Immature natural killer cell (primary cell): ENCODE measurements around the gene HK2. TPM values are rescaled to one million over a fixed set of nuclear protein-coding genes. Genes with fewer than 3 reads are reported as not detected.

Experiments
- DNase-seq, 3 donors: peaks; one replicate each; pipeline ENCODE4 v3.0.0; 2022; ENCODE audit warnings: mixed read lengths in 1 of 3
- H3K27ac Mint-ChIP-seq, 6 donors: one replicate each; pipeline ENCODE4 v1.8.0; 2020; ENCODE audit warnings: mixed read lengths in 6 of 6, mild to moderate bottlenecking in 5 of 6, inconsistent platforms in 4 of 6, moderate library complexity in 3 of 6
- H3K27me3 Mint-ChIP-seq, 3 donors: one replicate each; pipeline ENCODE4 v1.8.0; 2020 to 2021; ENCODE audit warnings: low read depth in 3 of 3, mild to moderate bottlenecking in 3 of 3, mixed read lengths in 3 of 3, moderate library complexity in 3 of 3, inconsistent platforms in 1 of 3
- H3K36me3 Mint-ChIP-seq, 3 donors: one replicate each; pipeline ENCODE4 v1.8.0; 2020; ENCODE audit warnings: mixed read lengths in 3 of 3, inconsistent platforms in 2 of 3, mild to moderate bottlenecking in 2 of 3
- H3K4me1 Mint-ChIP-seq, 2 donors: one replicate each; pipeline ENCODE4 v1.8.0; 2020; ENCODE audit warnings: inconsistent platforms in 2 of 2, mild to moderate bottlenecking in 2 of 2, mixed read lengths in 2 of 2, moderate library complexity in 1 of 2
- H3K4me3 Mint-ChIP-seq, 5 donors: one replicate each; pipeline ENCODE4 v1.8.0; 2020; ENCODE audit warnings: mild to moderate bottlenecking in 5 of 5, mixed read lengths in 5 of 5, inconsistent platforms in 3 of 5, moderate library complexity in 3 of 5
- H3K9me3 Mint-ChIP-seq, 6 donors: one replicate each; pipeline ENCODE4 v1.8.0; 2020; ENCODE audit warnings: mild to moderate bottlenecking in 6 of 6, mixed read lengths in 6 of 6, inconsistent platforms in 4 of 6, moderate library complexity in 3 of 6
- polyA plus RNA-seq, 3 donors: library from polyadenylated mRNA; unstranded; fragments of 300-500 nt; fragmentation: Illumina TruSeq; gene quantifications; one replicate each; pipeline ENCODE4 v1.2.3, GENCODE V29; 2021

Gene HK2
- polyA plus RNA-seq, 3 donors from 2014 or later, result 0.04 to 0.77 (median 0.19) TPM

DNA sequence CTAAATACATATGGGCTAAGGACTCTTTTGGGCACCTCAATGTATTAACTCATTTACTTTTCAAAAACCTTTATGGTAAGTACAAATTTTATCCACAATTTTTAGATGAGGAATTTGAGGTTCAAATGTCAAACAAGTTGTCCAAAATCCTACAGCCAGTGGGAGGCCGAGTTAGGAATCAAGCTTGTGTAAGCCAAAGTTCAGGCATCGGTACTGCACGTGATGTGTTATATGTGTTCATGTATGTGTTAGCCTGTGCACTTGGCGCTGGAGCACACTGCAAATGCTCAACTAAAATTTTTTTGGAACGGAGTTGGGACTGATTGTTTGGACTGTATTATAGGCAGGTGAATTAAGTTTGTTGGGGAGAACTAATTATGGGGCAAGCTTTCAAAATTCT is 22.7 kb downstream of the HK2 start:
- DNase-seq, result no peak
- no peak overlapping the region for H3K27ac Mint-ChIP-seq
- no peaks in the 10 kb centered on the region for H3K36me3 Mint-ChIP-seq
- no peak overlapping the region for H3K4me3 Mint-ChIP-seq
- peaks cover 0 to 1% (median 0%) of the 10 kb centered on the region in 3 donors for H3K27me3 Mint-ChIP-seq
- no peaks in the 10 kb centered on the region for H3K4me1 Mint-ChIP-seq
- no peaks in the 10 kb centered on the region for H3K9me3 Mint-ChIP-seq

DNA sequence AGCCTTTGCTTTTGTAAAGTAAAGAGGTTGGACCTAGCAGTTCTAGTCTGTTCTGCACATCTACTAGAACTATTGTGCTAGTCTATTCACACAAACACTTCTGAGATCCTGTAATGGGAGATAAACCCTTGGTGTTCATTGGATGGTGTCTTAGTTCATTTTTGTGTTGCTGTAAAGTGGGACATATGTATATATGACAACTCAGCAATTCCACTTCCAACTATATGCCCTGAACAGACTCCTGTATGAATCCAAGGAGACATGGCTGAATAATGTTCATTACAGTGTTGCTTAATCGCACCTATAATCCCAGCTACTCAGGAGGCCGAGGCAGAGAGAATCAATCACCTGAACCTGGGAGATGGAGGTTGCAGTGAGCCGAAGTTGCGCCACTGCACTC is 23.3 kb downstream of the HK2 start:
- no peak for DNase-seq
- Mint-ChIP-seq H3K36me3 (no peaks in the 10 kb centered on the region), H3K4me3 (no peak overlapping the region), H3K27ac (no peak overlapping the region), H3K4me1 (no peaks in the 10 kb centered on the region), H3K27me3 (peaks cover 0 to 1% (median 0%) of the 10 kb centered on the region in 3 donors), H3K9me3 (no peaks in the 10 kb centered on the region)

DNA sequence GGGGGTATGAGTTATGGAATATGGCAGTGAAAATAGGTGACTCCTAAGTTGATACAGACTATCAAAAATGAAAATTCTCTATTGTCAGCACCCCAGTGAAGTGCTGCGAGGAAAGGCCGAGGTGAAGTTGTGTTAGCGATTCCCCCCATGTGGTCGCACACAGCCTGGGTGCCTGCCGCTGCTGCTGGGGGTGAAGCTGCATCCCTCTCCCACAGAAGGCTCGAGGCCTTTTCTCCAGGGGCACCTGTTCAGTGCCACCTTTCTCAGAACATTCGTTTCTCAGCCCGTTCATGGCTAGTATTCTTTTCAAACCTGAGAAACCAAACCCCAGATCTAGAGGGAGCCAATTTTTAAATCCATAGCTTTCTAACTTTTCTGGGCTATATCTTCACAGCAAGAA is 23.8 kb downstream of the HK2 start:
- Mint-ChIP-seq H3K4me3 (no peak overlapping the region), H3K9me3 (no peaks in the 10 kb centered on the region), H3K4me1 (no peaks in the 10 kb centered on the region), H3K36me3 (no peaks in the 10 kb centered on the region), H3K27ac (no peak overlapping the region), H3K27me3 (peaks cover 0 to 1% (median 0%) of the 10 kb centered on the region in 3 donors)
- no peak for DNase-seq

DNA sequence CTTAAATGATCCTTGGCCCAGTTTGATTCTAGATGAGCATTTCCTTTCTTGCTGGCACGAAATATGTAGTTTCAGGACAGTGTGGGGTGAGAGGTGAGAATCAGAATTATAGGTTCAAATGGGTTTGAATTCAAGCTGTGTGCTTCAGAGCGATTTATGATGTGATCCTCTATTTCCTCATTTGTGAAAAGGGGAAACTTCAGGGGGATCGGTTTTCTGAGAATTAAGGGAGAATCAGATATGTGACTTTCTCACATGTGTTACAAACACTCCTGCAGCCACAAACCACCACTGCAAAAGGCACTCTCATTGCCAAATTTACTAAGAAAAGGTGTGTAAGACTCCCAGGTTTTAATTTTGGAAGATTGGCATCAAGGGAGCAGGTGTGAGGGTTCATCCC is 24.4 kb downstream of the HK2 start:
- Mint-ChIP-seq H3K4me3 (no peak overlapping the region), H3K9me3 (no peaks in the 10 kb centered on the region), H3K27ac (peak overlapping the region in 1 of 6 donors; percentile 17), H3K27me3 (peaks cover 0 to 1% (median 0%) of the 10 kb centered on the region in 3 donors), H3K36me3 (no peaks in the 10 kb centered on the region), H3K4me1 (no peaks in the 10 kb centered on the region)
- DNase-seq, result no peak

DNA sequence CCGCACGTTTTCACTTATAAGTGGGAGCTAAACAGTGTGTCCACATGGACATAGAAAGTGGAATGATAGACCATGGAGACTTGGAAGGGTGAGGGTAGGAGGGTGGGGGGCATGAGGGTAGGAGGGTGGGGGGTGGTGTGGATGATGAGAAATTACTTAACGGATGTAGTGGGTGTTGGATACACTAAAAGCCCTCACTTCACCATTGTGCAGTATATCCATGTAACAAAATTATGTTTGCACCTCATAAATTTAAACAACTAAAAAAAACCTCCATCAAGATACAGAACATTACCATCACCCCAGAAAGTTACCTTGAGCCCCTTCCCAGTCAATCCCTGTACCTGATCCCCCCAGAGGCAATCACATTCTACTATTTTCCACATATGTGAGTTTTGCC is 26.2 kb downstream of the HK2 start:
- Mint-ChIP-seq H3K27ac (no peak overlapping the region), H3K4me3 (no peak overlapping the region), H3K4me1 (no peaks in the 10 kb centered on the region), H3K9me3 (no peaks in the 10 kb centered on the region), H3K36me3 (no peaks in the 10 kb centered on the region), H3K27me3 (peaks cover 0 to 1% (median 0%) of the 10 kb centered on the region in 3 donors)
- DNase-seq, result no peak

DNA sequence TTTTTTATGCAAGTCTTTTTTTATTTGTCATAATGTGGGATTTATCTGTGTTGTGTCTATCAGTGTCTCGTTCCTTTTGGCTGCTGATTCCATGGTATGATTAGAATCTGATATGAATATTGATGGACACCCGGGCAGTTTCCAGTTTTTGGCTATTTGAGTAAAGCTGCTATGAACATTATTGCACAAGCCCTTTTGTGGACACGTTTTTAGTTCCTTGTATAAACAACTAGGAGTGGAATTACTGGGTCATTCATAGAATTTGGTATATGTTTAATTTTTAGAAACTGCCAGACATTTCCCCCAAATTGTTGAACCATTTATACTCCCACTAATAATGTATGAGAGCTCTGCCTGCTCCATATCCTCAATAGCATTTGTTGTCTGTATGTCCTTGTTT is 26.6 kb downstream of the HK2 start:
- Mint-ChIP-seq H3K4me1 (no peaks in the 10 kb centered on the region), H3K27ac (no peak overlapping the region), H3K36me3 (no peaks in the 10 kb centered on the region)

DNA sequence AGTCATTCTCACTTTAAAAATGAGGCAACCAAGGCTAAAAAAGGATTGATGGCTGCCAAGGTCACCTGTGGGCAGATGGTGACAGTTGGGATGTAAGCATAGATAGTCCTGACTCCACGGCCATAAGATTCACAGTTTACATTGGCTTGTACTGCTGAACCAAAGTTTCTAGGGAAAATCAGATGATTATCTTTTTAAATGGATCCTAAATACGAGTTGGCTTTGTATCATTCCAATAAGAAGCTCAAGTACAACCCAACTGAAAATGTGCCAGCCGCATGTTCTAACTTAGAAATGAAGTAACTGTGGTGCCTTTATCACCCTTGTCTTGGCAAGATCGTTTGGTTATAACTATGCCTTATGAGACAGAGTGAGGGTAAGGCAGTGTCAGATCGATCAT is 27.6 kb downstream of the HK2 start:
- no peaks in the 10 kb centered on the region for H3K36me3 Mint-ChIP-seq
- no peaks in the 10 kb centered on the region for H3K27me3 Mint-ChIP-seq
- no peak for DNase-seq
- no peaks in the 10 kb centered on the region for H3K9me3 Mint-ChIP-seq
- H3K4me3 Mint-ChIP-seq, result no peak overlapping the region
- no peak overlapping the region for H3K27ac Mint-ChIP-seq
- no peaks in the 10 kb centered on the region for H3K4me1 Mint-ChIP-seq

More for the DNA sequence above, 26.6 kb downstream of the HK2 start:
- DNase-seq, result no peak
- Mint-ChIP-seq H3K27me3 (peaks cover 0 to 1% (median 0%) of the 10 kb centered on the region in 3 donors), H3K4me3 (no peak overlapping the region), H3K9me3 (no peaks in the 10 kb centered on the region)

DNA sequence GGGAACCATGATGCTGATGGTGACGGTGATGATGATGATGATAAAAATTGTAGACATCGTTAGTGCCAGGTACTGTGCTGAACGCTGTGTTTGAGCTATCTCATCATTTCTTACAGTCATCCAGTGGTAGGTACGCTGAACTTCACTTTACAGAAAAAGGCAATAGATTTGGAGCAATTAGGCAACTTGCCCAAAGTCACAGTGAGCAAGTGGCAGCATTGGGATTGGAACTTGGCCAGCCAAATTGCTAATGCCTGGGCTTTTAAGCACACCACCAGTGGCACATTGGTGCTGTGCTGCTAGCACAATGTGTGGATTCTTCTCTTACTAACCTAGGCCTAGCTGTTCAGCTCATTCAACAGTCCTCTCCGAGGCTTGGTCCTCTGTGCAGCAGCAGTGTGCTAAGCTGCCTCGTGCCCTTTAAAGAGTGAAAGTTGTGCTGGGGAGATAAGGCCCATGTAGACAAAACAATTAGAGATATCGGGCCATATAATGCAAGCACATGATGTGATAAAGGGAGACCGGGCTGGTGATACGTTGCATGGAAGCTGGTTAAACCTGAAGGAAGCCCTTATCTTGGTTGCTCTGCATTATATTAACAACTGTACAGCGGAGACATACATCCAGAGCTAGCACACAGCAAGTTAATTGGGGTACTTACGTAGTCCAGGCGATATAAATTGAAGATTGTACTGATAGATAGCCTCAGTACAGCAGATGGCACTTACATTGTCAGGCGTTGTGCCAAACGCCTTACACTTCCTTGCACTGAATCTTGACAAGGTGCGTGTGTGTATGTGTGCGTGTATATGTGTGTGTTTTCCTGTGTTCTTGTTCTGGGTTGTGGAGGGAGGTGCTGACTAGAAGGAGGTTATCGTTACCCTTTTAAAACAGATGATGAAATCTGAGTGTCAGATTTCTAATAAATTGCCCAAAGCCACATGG is 28.4 kb downstream of the HK2 start:
- Mint-ChIP-seq H3K4me3 (no peak overlapping the region), H3K9me3 (no peaks in the 10 kb centered on the region), H3K27ac (no peak overlapping the region), H3K4me1 (no peaks in the 10 kb centered on the region), H3K27me3 (no peaks in the 10 kb centered on the region), H3K36me3 (no peaks in the 10 kb centered on the region)
- no peak for DNase-seq

DNA sequence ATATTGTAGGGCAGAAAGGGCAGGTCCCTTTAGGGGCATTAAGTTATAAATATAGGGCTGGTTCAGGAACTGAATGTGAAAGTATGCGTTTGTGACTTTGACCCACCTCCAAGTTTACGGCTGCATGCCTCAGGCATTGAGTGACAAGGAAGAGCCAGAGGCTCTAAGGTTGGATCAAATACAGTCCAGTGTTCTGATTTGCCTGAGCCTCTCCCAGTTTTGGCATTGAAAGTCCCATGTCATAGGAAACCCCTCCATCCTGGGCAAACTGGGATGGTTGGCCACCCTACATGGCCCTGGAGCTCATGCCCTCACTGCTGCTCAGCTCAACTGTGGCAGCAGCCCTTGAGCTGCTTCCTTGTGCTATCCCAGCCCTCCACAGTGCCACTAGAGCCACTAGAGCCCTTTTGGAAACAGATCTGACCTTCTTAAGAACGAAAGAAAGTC is 29.9 kb downstream of the HK2 start:
- H3K27me3 Mint-ChIP-seq, result no peaks in the 10 kb centered on the region
- H3K4me1 Mint-ChIP-seq, result no peaks in the 10 kb centered on the region
- no peaks in the 10 kb centered on the region for H3K9me3 Mint-ChIP-seq
- no peak overlapping the region for H3K27ac Mint-ChIP-seq
- H3K36me3 Mint-ChIP-seq, result no peaks in the 10 kb centered on the region
- no peak for DNase-seq
- H3K4me3 Mint-ChIP-seq, result no peak overlapping the region

DNA sequence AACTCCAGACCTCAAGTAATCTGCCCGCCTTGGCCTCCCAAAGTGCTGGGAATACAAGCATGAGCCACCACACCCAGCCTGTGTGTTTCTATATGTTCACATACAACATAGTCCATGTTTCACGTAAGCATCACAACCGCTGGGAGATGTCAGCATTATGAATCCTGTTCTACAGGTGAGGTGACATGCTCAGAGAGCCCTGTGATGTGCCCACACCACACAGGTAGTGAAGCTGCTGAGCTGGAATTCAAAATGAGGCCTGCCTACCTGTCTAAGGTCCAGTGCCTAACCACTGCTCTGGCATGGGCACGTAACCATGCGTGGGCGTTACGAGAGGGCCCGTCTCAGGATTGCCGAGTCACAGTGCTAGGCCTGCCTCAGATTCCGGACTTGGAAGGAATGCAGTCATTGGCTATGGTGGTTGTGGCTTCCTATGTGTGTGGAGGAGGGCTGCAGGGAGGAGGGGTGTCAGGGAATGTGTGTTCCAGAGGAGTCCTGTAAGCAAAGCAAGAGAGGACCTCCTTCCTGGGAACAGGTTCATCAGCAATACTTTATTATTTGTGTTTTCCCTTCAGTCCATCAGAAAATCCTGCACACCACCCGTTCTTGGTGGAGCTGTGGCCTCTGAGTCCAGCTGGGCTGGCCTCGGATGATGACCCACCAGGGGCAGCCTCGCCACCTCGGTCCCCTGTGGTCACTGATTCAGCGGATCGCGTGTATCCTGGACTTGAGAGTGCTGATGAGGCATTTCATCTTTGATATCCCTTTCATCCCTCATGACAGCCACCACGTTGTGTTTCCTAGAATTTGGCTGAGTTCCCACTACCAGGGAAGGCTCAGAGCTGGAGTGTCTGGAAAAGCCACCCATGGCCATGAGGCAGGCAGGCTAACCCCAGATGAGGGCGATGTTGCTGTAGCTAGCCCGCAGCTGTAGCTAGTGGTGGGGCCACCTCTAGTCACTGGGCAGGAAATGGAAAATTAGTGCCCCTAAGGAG is 31.1 kb downstream of the HK2 start:
- no peak overlapping the region for H3K4me3 Mint-ChIP-seq
- H3K27ac Mint-ChIP-seq, result no peak overlapping the region
- H3K9me3 Mint-ChIP-seq, result no peaks in the 10 kb centered on the region
- H3K4me1 Mint-ChIP-seq, result no peaks in the 10 kb centered on the region
- DNase-seq, result no peak
- no peaks in the 10 kb centered on the region for H3K36me3 Mint-ChIP-seq
- H3K27me3 Mint-ChIP-seq, result no peaks in the 10 kb centered on the region

DNA sequence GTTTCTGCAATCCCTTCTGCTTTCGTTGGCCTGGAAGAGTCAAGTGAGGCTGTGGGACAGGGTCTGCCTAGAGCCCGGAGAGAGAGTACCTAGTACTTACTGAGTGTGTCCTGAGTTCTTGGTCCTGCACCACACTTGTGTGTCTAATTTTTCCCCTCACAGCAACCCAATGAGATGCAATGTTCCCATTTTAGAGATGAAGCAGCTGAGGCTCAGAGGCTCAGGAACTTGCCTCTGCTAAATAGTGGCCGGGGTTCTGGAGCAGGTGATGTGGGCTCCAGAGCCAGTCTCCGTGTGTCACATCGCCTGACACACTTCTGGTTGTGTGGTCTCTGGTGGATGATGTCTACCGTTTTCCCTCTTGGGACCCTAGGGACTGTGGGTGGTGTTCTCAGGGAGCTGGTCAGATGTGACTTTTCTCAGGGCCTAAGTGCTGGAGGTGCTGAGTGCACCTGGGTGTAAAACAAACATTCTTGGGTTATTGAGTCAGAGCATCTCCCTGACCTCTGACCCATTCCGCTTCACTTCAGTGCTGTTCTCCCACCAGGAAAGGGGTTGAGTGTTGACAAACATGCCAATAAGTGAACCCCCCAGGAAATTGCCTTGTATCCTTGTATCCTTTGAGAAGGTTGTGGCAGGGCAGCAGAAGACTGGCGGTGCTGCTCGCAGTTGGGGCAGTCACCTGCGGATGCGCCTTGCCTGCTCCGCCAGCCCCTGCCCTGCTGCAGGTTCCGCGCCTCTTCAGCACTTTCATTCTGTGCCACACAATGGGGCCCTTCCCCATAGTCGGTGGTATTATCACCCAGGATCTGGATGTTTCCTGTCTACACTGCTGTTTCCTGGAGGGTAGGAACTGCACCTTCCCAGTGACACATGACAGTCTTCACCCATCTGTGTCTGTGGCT is 32.1 kb downstream of the HK2 start:
- Mint-ChIP-seq H3K27ac (no peak overlapping the region), H3K9me3 (no peaks in the 10 kb centered on the region), H3K36me3 (no peaks in the 10 kb centered on the region), H3K4me1 (no peaks in the 10 kb centered on the region), H3K27me3 (no peaks in the 10 kb centered on the region), H3K4me3 (no peak overlapping the region)
- DNase-seq, result no peak

DNA sequence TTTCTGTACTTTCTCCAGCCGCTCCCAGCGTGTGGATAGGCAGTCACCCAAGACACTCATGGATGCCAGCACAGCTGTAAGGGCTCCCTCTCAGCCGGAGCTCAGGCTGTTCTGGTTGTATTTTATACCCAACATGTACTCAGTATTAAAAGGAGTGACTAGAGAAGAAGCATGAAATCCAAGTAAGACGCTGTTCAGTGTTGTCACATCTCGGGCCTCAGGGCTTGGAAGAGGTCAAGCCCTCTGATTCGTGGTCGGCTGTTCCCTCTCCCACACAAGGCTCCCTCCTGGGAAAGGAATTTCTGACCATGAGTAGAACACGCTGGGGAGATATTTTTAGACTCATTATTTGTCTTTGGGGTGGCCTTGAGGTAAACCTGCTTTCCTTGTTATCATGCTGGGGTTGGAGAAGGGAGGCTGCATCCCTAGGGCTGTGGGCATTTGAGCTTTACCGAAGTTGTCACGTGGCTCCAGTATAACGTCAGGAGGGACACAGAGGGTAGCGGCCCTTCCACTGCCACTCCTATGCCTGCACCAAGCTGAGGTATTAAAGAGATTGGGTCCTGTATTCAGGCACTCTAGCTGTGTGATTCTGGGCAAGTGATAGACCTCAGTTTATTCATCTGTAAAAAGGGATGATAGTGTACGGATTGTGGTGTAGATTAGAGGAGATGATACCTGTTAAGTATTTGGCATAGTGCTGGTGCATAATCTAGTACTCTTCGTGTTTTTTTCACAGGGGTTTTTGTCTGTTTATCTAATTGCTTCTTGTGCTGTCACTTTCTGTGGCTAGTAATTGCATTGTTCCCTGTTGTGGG is 34.1 kb downstream of the HK2 start:
- no peaks in the 10 kb centered on the region for H3K4me1 Mint-ChIP-seq
- no peak for DNase-seq
- H3K36me3 Mint-ChIP-seq, result no peaks in the 10 kb centered on the region
- H3K4me3 Mint-ChIP-seq, result no peak overlapping the region
- no peak overlapping the region for H3K27ac Mint-ChIP-seq
- peaks cover 0 to 1% (median 0%) of the 10 kb centered on the region in 3 donors for H3K27me3 Mint-ChIP-seq
- H3K9me3 Mint-ChIP-seq, result no peaks in the 10 kb centered on the region
